K562 (cell line): ENCODE measurements around the gene RYR3. TPM values are rescaled to one million over a fixed set of nuclear protein-coding genes. Genes with fewer than 3 reads are reported as not detected.

ENCODE experiments used
- ATAC-seq: fragments of 200-7000 bp; cut with Tn5 transposase; 3 replicates; pipeline ENCODE4 v1.9.1; 2020; ENCODE audit warnings: moderate library complexity
- BruUV-seq: library from RNA; stranded (reverse); fragments of 400-500 nt; replicated peaks from 2 replicates; lab custom pipeline; 2021; lab: Mats Ljungman, UMichigan
- CTCF ChIA-PET: fragments of 300-600 bp; formaldehyde crosslinking; extraction: SDS; loops from one replicate; lab custom pipeline; 2021; ENCODE audit warnings: low intra/inter-chr PET ratio; lab: Yijun Ruan, JAX
- POLR2A ChIA-PET: fragments of 300-600, 350-650 bp; sonication (Branson Sonifier 250); formaldehyde crosslinking; extraction: SDS; loops from one replicate; lab custom pipeline; 2021; ENCODE audit warnings: antibody characterized with exemption, inconsistent platforms; lab: Yijun Ruan, JAX
- DNase-seq, 4 experiments: peaks; one replicate each; pipeline versions ENCODE4 v3.0.0 to v3.0.0-alpha.2; 2011 to 2018; ENCODE audit warnings: low spot score in 3 of 4, mixed read lengths in 3 of 4; ENCODE audit errors: extremely low read depth in 1 of 4
- FAIRE-seq: peaks from 2 replicates; lab custom pipeline; 2011; peaks lifted over from hg19 to GRCh38; lab: Jason Lieb, UNC
- H2AFZ ChIP-seq: 2 replicates; pipeline ENCODE4 v1.6.0; 2011; ENCODE audit warnings: low read depth, low read length, control low read depth, inconsistent platforms
- H3K27ac ChIP-seq: fragments of 200-600 bp; 3 replicates; pipeline ENCODE4 v1.8.0; 2011; ENCODE audit warnings: low read depth, mild to moderate bottlenecking, control low read depth, inconsistent platforms, low read length, moderate library complexity, mixed read lengths; ENCODE audit errors: extremely low read depth
- H3K27me3 ChIP-seq, 2 experiments: fragments of 300-600 bp in 1 of 2; 2 replicates in 1 of 2; 3 replicates in 1 of 2; pipeline versions ENCODE4 v1.6.0 to v1.8.0; 2011; ENCODE audit warnings: inconsistent platforms in 2 of 2, low read length in 2 of 2, mild to moderate bottlenecking in 1 of 2, mixed read lengths in 1 of 2, moderate library complexity in 1 of 2; ENCODE audit not compliant: control insufficient read depth in 2 of 2, insufficient read depth in 2 of 2
- H3K36me3 ChIP-seq: fragments of 300-600 bp; 3 replicates; pipeline ENCODE4 v1.8.0; 2011; ENCODE audit warnings: mild to moderate bottlenecking, low read length, inconsistent platforms; ENCODE audit not compliant: control insufficient read depth, insufficient read depth
- H3K4me1 ChIP-seq, 2 experiments: fragments of 200-600 bp in 1 of 2; replicated peaks in 1 of 2; 2 replicates in 1 of 2; 3 replicates in 1 of 2; pipeline versions ENCODE4 v1.5.1 to v1.8.0; 2011; ENCODE audit warnings: inconsistent platforms in 2 of 2, low read length in 2 of 2, mild to moderate bottlenecking in 1 of 2, mixed read lengths in 1 of 2, moderate library complexity in 1 of 2; ENCODE audit not compliant: control insufficient read depth in 2 of 2, insufficient read depth in 2 of 2
- H3K4me2 ChIP-seq: 2 replicates; pipeline ENCODE4 v1.6.1; 2011; ENCODE audit warnings: low read length, control low read depth, inconsistent platforms, mixed read lengths; ENCODE audit not compliant: insufficient read depth
- H3K4me3 ChIP-seq: fragments of 200-600 bp; sonication (generic), shearing (Covaris generic); 2 replicates; pipeline ENCODE4 v1.5.1; 2016; ENCODE audit warnings: control low read depth, inconsistent platforms
- H3K79me2 ChIP-seq: fragments of 200-600 bp; 3 replicates; pipeline ENCODE4 v1.8.0; 2011; ENCODE audit warnings: low read length, inconsistent platforms; ENCODE audit not compliant: control insufficient read depth, insufficient read depth
- H3K9ac ChIP-seq, 2 experiments: 2 replicates each; pipeline versions ENCODE4 v1.6.0 to v1.6.1; 2011; ENCODE audit warnings: low read depth in 2 of 2, low read length in 2 of 2, control low read depth in 1 of 2, inconsistent platforms in 1 of 2, mild to moderate bottlenecking in 1 of 2, mixed read lengths in 1 of 2; ENCODE audit not compliant: insufficient read depth in 1 of 2
- H3K9me1 ChIP-seq: one replicate; pipeline ENCODE4 v1.6.0; 2011; ENCODE audit warnings: inconsistent platforms, mild to moderate bottlenecking, low read length, moderate library complexity; ENCODE audit not compliant: control insufficient read depth, insufficient read depth
- H3K9me3 ChIP-seq: replicated peaks from 2 replicates; pipeline ENCODE4 v1.5.1; 2011; ENCODE audit warnings: low read depth, low read length, inconsistent platforms; ENCODE audit not compliant: control insufficient read depth, insufficient read depth
- H4K20me1 ChIP-seq: replicated peaks from 2 replicates; pipeline ENCODE4 v1.6.1; 2011; ENCODE audit warnings: low read length, inconsistent platforms, mixed read lengths; ENCODE audit not compliant: control insufficient read depth, insufficient read depth
- GABPA ChIP-seq: fragments of 200-800 bp; sonication (Bioruptor generic); conservative IDR thresholded peaks from 2 replicates; pipeline ENCODE4 v1.6.1; 2016; ENCODE audit warnings: low read depth, missing genetic modification characterization, missing compliant biosample characterization
- ILK ChIP-seq: fragments of 450-650 bp; IDR thresholded peaks from 2 replicates; pipeline ENCODE4 v1.6.1; 2016; ENCODE audit warnings: missing genetic modification characterization, low read depth, mild to moderate bottlenecking, missing compliant biosample characterization, moderate library complexity, borderline replicate concordance
- LEF1 ChIP-seq: fragments of 450-650 bp; IDR thresholded peaks from 2 replicates; pipeline ENCODE4 v1.6.1; 2016; ENCODE audit warnings: mild to moderate bottlenecking
- MAZ ChIP-seq, 2 experiments: fragments of 450-650 bp in 1 of 2; sonication (generic) in 1 of 2; formaldehyde crosslinking; IDR thresholded peaks in 1 of 2; conservative IDR thresholded peaks in 1 of 2; 2 replicates each; pipeline versions ENCODE4 v1.4.0 to v1.5.0; 2020; ENCODE audit warnings: mild to moderate bottlenecking in 1 of 2, missing genetic modification reagents in 1 of 2
- PYGO2 ChIP-seq: fragments of 450-650 bp; IDR thresholded peaks from 2 replicates; pipeline ENCODE4 v1.6.1; 2016; ENCODE audit warnings: mild to moderate bottlenecking, missing genetic modification characterization, moderate library complexity, missing compliant biosample characterization
- SMARCC2 ChIP-seq: fragments of 450-650 bp; IDR thresholded peaks from 2 replicates; pipeline ENCODE4 v1.6.1; 2017; ENCODE audit warnings: antibody characterized with exemption, moderate library complexity, mild to moderate bottlenecking, low read depth
- TAF9B ChIP-seq: fragments of 450-650 bp; IDR thresholded peaks from 2 replicates; pipeline ENCODE4 v1.6.1; 2018; ENCODE audit warnings: mild to moderate bottlenecking; ENCODE audit not compliant: partially characterized antibody
- ZNF282 ChIP-seq: sonication (generic); formaldehyde crosslinking; IDR thresholded peaks from 2 replicates; pipeline ENCODE4 v1.8.1; 2023; ENCODE audit warnings: missing genetic modification reagents
- ZNF354B ChIP-seq: fragments of 250-450 bp; sonication (Bioruptor Pico); IDR thresholded peaks from 2 replicates; pipeline ENCODE4 v1.4.0; 2020
- ZNF507 ChIP-seq: conservative IDR thresholded peaks from 2 replicates; pipeline ENCODE4 v1.6.1; 2017; ENCODE audit warnings: missing genetic modification characterization, missing compliant biosample characterization
- WGBS: fragments of 100-300 bp; shearing (Covaris generic); methylation state at CpG from one replicate; pipeline ENCODE4 v1.1.6; 2016; ENCODE audit warnings: low coverage, mixed read lengths; ENCODE audit not compliant: insufficient coverage; ENCODE audit errors: missing lambda C conversion rate; 5-methylcytosine and 5-hydroxymethylcytosine counted together
- in situ Hi-C: fragments of 300-500 bp; cut with MboI; formaldehyde crosslinking; loops from 4 replicates; pipeline ENCODE4 v1.15.0; 2018; ENCODE audit warnings: inconsistent platforms, mixed read lengths
- intact Hi-C: fragments of 100-400 bp; cut with micrococcal nuclease; formaldehyde crosslinking; loops from 2 replicates; pipeline ENCODE4 v1.14.2; 2022
- polyA plus RNA-seq, 8 experiments: library from polyadenylated mRNA; depleted of rRNA in 4 of 8; stranded (reverse) in 5 of 8; unstranded in 3 of 8; fragments of >200 nt; fragmentation: Nextera tagmentation in 2 of 8; fragmentation: Illumina TruSeq in 1 of 8; extraction: Ambion mirVana in 2 of 8; extraction: Trizol in 1 of 8; gene quantifications; 2 replicates each; pipeline versions ENCODE4 v1.2.1 to v1.2.3, GENCODE V29; 2011 to 2014; ENCODE audit warnings: inconsistent platforms in 1 of 8, missing spikeins in 1 of 8
- total RNA-seq, 7 experiments: library from RNA; depleted of rRNA in 6 of 7; stranded (reverse); fragments of >200 nt in 6 of 7; fragmentation: Illumina TruSeq in 2 of 7; extraction: Trizol in 2 of 7; gene quantifications; 2 replicates each; pipeline versions ENCODE4 v1.2.1 to v1.2.3, GENCODE V29; 2011 to 2021; ENCODE audit warnings: low replicate concordance in 1 of 7
- TF ChIP-seq, protein P1 (sequence below): fragments of 450-650 bp; IDR thresholded peaks from 2 replicates; pipeline ENCODE4 v1.6.1; 2017; ENCODE audit warnings: mild to moderate bottlenecking, moderate library complexity
- TF ChIP-seq, protein P2 (sequence below): fragments of 250-450 bp; sonication (Bioruptor Pico); IDR thresholded peaks from 2 replicates; pipeline ENCODE4 v1.9.0; 2021; ENCODE audit warnings: mild to moderate bottlenecking
- TF ChIP-seq, protein P3 (sequence below): fragments of 450-650 bp; IDR thresholded peaks from one replicate; pipeline ENCODE4 v1.6.1; 2018; ENCODE audit warnings: mild to moderate bottlenecking, moderate library complexity; ENCODE audit not compliant: partially characterized antibody
- TF ChIP-seq, protein P4 (sequence below): sonication (generic); formaldehyde crosslinking; IDR thresholded peaks from 2 replicates; pipeline ENCODE4 v1.8.0; 2022; ENCODE audit warnings: mild to moderate bottlenecking, low read depth, missing genetic modification reagents
- TF ChIP-seq, protein P5 (sequence below): fragments of 250-450 bp; sonication (Bioruptor Pico); IDR thresholded peaks from 2 replicates; pipeline ENCODE4 v1.8.0; 2022; ENCODE audit warnings: moderate library complexity, mild to moderate bottlenecking, inconsistent platforms
- TF ChIP-seq, protein P6 (sequence below): fragments of 450-650 bp; IDR thresholded peaks from 2 replicates; pipeline ENCODE4 v1.6.1; 2016; ENCODE audit warnings: antibody characterized with exemption

Gene RYR3
- total and polyA plus RNA-seq, 9 of the 15 experiments (the other 6 are each of a cell fraction or from before 2014, with no cell fraction given) = 0.04 TPM; not detected in 8

DNA sequence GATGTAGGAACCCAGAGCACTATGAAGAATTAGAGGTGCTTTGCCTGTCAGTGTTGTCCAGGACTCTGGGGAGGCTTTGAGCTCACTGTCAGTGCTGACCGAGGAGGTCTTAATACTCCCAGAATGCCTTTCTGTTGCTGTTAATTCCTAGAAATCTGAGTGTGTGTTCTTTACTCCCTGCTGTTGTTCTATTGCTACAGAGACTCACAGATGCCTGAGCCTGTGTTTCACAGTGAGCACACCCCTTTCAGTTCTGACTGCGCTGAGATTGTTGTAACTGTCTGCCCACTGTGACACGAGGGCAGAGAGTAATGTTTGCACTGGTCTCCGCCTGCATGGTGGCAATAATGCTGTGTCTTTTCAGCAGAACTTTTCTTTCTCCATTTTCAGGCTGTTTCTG, 162.9 kb downstream of the RYR3 start (continued):
- TF ChIP-seq ZNF282 (CRISPR knock-in tag) = no peak
- no peak for TF ChIP-seq MAZ (CRISPR knock-in tag; conservative IDR thresholded peaks at IDR 0.05 in 1 of 2, IDR thresholded peaks at IDR 0.05 in 1 of 2)
- no peak for TF ChIP-seq PYGO2 (tag)

DNA sequence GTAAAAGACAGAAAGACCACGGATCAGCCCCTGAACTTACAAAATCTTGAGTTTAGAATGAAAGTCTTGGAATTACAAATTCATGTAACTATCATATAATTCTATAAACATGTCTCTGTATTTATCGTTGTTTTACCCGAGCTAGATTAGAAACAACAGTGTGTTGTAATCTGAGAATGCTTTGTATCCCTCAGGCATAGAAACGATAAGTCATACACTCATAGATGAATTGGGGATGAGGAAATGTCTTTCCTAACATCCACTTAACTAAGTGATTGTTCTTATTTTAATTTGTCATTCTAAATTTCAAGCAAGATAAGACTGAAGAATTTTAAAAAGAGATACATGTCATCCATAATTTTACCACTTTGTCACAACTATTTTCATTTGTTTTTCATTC, 165.3 kb downstream of the RYR3 start:
- BruUV-seq = no TSS peak
- H4K20me1 ChIP-seq = no peaks in the 10 kb centered on the region
- H3K9me3 ChIP-seq = no peaks in the 10 kb centered on the region
- in situ Hi-C loops = no loop called here
- H3K4me2 ChIP-seq = no peak overlapping the region
- ATAC-seq = no peak
- H3K4me1 ChIP-seq = no peaks in the 10 kb centered on the region
- 1% methylated on average over 4 of the region's 4 CpGs for WGBS
- H2AFZ ChIP-seq = no peak overlapping the region
- H3K9me1 ChIP-seq = no peaks in the 10 kb centered on the region
- no peak overlapping the region for H3K9ac ChIP-seq
- no peak for DNase-seq
- ChIA-PET POLR2A (no interaction called here), CTCF (no interaction called here)
- no peaks in the 10 kb centered on the region for H3K79me2 ChIP-seq
- intact Hi-C loops = no loop called here
- FAIRE-seq = no peak
- H3K27me3 ChIP-seq = no peaks in the 10 kb centered on the region; a peak in 1 of 5 replicates
- H3K36me3 ChIP-seq = no peaks in the 10 kb centered on the region
- H3K27ac ChIP-seq = no peak overlapping the region
- no peak overlapping the region for H3K4me3 ChIP-seq
- TF ChIP-seq, protein P1, sequence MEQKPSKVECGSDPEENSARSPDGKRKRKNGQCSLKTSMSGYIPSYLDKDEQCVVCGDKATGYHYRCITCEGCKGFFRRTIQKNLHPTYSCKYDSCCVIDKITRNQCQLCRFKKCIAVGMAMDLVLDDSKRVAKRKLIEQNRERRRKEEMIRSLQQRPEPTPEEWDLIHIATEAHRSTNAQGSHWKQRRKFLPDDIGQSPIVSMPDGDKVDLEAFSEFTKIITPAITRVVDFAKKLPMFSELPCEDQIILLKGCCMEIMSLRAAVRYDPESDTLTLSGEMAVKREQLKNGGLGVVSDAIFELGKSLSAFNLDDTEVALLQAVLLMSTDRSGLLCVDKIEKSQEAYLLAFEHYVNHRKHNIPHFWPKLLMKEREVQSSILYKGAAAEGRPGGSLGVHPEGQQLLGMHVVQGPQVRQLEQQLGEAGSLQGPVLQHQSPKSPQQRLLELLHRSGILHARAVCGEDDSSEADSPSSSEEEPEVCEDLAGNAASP = no peak
- TF ChIP-seq GABPA (tag) (no peak), ILK (tag) (no peak), LEF1 (no peak), SMARCC2 (no peak), TAF9B (no peak), ZNF507 (tag) (no peak), ZNF354B (CRISPR knock-in tag) (no peak)
- TF ChIP-seq, protein P2, sequence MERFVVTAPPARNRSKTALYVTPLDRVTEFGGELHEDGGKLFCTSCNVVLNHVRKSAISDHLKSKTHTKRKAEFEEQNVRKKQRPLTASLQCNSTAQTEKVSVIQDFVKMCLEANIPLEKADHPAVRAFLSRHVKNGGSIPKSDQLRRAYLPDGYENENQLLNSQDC (CRISPR knock-in tag) = no peak
- TF ChIP-seq, protein P3, sequence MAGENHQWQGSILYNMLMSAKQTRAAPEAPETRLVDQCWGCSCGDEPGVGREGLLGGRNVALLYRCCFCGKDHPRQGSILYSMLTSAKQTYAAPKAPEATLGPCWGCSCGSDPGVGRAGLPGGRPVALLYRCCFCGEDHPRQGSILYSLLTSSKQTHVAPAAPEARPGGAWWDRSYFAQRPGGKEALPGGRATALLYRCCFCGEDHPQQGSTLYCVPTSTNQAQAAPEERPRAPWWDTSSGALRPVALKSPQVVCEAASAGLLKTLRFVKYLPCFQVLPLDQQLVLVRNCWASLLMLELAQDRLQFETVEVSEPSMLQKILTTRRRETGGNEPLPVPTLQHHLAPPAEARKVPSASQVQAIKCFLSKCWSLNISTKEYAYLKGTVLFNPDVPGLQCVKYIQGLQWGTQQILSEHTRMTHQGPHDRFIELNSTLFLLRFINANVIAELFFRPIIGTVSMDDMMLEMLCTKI = no peak
- TF ChIP-seq, protein P4, sequence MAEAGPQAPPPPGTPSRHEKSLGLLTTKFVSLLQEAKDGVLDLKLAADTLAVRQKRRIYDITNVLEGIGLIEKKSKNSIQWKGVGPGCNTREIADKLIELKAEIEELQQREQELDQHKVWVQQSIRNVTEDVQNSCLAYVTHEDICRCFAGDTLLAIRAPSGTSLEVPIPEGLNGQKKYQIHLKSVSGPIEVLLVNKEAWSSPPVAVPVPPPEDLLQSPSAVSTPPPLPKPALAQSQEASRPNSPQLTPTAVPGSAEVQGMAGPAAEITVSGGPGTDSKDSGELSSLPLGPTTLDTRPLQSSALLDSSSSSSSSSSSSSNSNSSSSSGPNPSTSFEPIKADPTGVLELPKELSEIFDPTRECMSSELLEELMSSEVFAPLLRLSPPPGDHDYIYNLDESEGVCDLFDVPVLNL (CRISPR knock-in tag) = no peak
- TF ChIP-seq, protein P5, sequence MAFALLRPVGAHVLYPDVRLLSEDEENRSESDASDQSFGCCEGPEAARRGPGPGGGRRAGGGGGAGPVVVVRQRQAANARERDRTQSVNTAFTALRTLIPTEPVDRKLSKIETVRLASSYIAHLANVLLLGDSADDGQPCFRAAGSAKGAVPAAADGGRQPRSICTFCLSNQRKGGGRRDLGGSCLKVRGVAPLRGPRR (CRISPR knock-in tag) = no peak
- TF ChIP-seq, protein P6, sequence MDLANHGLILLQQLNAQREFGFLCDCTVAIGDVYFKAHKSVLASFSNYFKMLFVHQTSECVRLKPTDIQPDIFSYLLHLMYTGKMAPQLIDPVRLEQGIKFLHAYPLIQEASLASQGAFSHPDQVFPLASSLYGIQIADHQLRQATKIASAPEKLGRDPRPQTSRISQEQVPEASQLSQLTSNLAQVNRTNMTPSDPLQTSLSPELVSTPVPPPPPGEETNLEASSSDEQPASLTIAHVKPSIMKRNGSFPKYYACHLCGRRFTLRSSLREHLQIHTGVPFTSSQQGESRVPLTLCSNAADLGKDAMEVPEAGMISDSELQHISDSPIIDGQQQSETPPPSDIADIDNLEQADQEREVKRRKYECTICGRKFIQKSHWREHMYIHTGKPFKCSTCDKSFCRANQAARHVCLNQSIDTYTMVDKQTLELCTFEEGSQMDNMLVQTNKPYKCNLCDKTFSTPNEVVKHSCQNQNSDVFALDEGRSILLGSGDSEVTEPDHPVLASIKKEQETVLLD = no peak
